ENCODE data around the gene UNC5A.

DNA sequence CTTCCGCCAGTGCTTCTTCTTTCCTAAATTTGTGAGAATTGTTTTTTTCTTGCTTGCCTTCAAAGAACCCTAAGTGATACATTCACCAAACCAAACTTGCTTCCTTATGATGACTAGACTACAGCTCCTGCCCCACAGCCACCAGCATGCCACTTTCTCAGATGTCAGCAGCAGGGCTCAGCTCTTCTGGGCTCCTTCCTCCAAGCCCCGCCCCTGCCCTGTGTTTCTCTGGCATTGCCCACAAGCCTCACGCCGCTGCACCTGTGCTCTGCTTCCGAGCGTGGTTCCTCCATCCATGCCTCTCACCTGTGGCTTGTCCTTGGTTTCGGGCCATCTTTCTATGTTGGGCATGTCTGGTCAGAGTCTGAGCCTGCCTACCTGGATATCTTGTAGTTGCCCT is 10.6 kb downstream of the UNC5A start:
- TF ChIP-seq GATA2 (IDR thresholded peaks at IDR 0.05; ENCODE audit: low read depth, low read length) = no peak
- TF ChIP-seq GATA3 (IDR thresholded peaks at IDR 0.05; ENCODE audit: low read depth, low read length) = no peak
